Measurements from ENCODE around the gene TKTL1. TPM values are rescaled to one million over a fixed set of nuclear protein-coding genes. Genes with fewer than 3 reads are reported as not detected.

Gene TKTL1
- total RNA-seq, 4 donors from 2014 or later, result 0.31 TPM; not detected in 2

GRCh38 chrX:154363706-154364439 lies 68.3 kb downstream of the TKTL1 start:
- peaks cover 0 to 86% of the 10 kb centered on the region in 2 donors for H3K36me3 ChIP-seq
- no peak for ATAC-seq
- H3K4me3 ChIP-seq, result no peak overlapping the region
- H3K9me3 ChIP-seq, result no peaks in the 10 kb centered on the region
- peak overlapping the region; percentile 94 to 99 (median 96) for H3K27ac ChIP-seq
- 24% methylated on average over 3 of the region's 20 CpGs; no CpG with 5 or more reads in 1 of the 2 donors for WGBS, 2 donors (ENCODE audit: low coverage in 1 of 2)
- TF ChIP-seq, protein P1, sequence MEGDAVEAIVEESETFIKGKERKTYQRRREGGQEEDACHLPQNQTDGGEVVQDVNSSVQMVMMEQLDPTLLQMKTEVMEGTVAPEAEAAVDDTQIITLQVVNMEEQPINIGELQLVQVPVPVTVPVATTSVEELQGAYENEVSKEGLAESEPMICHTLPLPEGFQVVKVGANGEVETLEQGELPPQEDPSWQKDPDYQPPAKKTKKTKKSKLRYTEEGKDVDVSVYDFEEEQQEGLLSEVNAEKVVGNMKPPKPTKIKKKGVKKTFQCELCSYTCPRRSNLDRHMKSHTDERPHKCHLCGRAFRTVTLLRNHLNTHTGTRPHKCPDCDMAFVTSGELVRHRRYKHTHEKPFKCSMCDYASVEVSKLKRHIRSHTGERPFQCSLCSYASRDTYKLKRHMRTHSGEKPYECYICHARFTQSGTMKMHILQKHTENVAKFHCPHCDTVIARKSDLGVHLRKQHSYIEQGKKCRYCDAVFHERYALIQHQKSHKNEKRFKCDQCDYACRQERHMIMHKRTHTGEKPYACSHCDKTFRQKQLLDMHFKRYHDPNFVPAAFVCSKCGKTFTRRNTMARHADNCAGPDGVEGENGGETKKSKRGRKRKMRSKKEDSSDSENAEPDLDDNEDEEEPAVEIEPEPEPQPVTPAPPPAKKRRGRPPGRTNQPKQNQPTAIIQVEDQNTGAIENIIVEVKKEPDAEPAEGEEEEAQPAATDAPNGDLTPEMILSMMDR (IDR thresholded peaks at IDR 0.05), result no peak
- TF ChIP-seq EP300 (IDR thresholded peaks at IDR 0.05) (no peak), POLR2AphosphoS5 (IDR thresholded peaks at IDR 0.05) (peak; percentile 21), POLR2A (IDR thresholded peaks at IDR 0.05) (no peak)
- H3K4me1 ChIP-seq, result peaks cover 0 to 87% (median 11%) of the 10 kb centered on the region in 3 donors
- no peaks in the 10 kb centered on the region for H3K27me3 ChIP-seq

GRCh38 chrX:154365052-154365600 lies 69.5 kb downstream of the TKTL1 start:
- peak overlapping the region; percentile 94 to 99 (median 96) for H3K27ac ChIP-seq
- H3K4me1 ChIP-seq, result peaks cover 0 to 80% (median 11%) of the 10 kb centered on the region in 3 donors
- no peaks in the 10 kb centered on the region for H3K9me3 ChIP-seq
- H3K27me3 ChIP-seq, result no peaks in the 10 kb centered on the region
- peaks cover 0 to 76% of the 10 kb centered on the region in 2 donors for H3K36me3 ChIP-seq
- peak overlapping the region in 1 of 2 donors; percentile 74 for H3K4me3 ChIP-seq
- ATAC-seq, result no peak
- TF ChIP-seq POLR2AphosphoS5 (IDR thresholded peaks at IDR 0.05), result peak; percentile 14
- no peak for TF ChIP-seq POLR2A (IDR thresholded peaks at IDR 0.05)
- no peak for TF ChIP-seq EP300 (IDR thresholded peaks at IDR 0.05)
- WGBS, 2 donors (ENCODE audit: low coverage in 1 of 2), result no CpG with 5 or more reads among the region's 20 CpGs

GRCh38 chrX:154365997-154366665 lies 70.5 kb downstream of the TKTL1 start:
- peak overlapping the region; percentile 94 to 99 (median 96) for H3K27ac ChIP-seq
- TF ChIP-seq POLR2AphosphoS5 (IDR thresholded peaks at IDR 0.05), result peak; percentile 40
- no peak for TF ChIP-seq EP300 (IDR thresholded peaks at IDR 0.05)
- peaks cover 0 to 79% of the 10 kb centered on the region in 2 donors for H3K36me3 ChIP-seq
- WGBS, 2 donors (ENCODE audit: low coverage in 1 of 2), result 67% methylated on average over 1 of the region's 32 CpGs; no CpG with 5 or more reads in 1 of the 2 donors
- H3K4me3 ChIP-seq, result peak overlapping the region in 1 of 2 donors; percentile 74
- H3K4me1 ChIP-seq, result peaks cover 0 to 79% (median 11%) of the 10 kb centered on the region in 3 donors
- no peaks in the 10 kb centered on the region for H3K27me3 ChIP-seq
- ATAC-seq, result no peak
- H3K9me3 ChIP-seq, result no peaks in the 10 kb centered on the region

- Histone ChIP-seq H3K27me3 (no peaks in the 10 kb centered on the region), H3K27ac (peak overlapping the region; percentile 94 to 99 (median 96)), H3K9me3 (no peaks in the 10 kb centered on the region), H3K4me3 (peak overlapping the region in 1 of 2 donors; percentile 74), H3K4me1 (peaks cover 0 to 74% (median 11%) of the 10 kb centered on the region in 3 donors), H3K36me3 (peaks cover 0 to 74% of the 10 kb centered on the region in 2 donors)
- 73% methylated on average over 3 of the region's 11 CpGs; no CpG with 5 or more reads in 1 of the 2 donors for WGBS, 2 donors (ENCODE audit: low coverage in 1 of 2)
- TF ChIP-seq EP300 (IDR thresholded peaks at IDR 0.05) (no peak), POLR2AphosphoS5 (IDR thresholded peaks at IDR 0.05) (peak; percentile 42), POLR2A (IDR thresholded peaks at IDR 0.05) (no peak)
- no peak for ATAC-seq
These were observed 71.1 kb downstream of the TKTL1 start for GRCh38 chrX:154366666-154367055.

- Histone ChIP-seq H3K36me3 (peaks cover 0 to 63% of the 10 kb centered on the region in 2 donors), H3K4me3 (peak overlapping the region; percentile 53 to 74), H3K27me3 (no peaks in the 10 kb centered on the region), H3K9me3 (no peaks in the 10 kb centered on the region), H3K4me1 (peaks cover 0 to 72% (median 11%) of the 10 kb centered on the region in 3 donors), H3K27ac (peak overlapping the region; percentile 94 to 99 (median 96))
- TF ChIP-seq, protein P1 (IDR thresholded peaks at IDR 0.05), result no peak
- no peak for TF ChIP-seq POLR2A (IDR thresholded peaks at IDR 0.05)
- no peak for TF ChIP-seq EP300 (IDR thresholded peaks at IDR 0.05)
- TF ChIP-seq POLR2AphosphoS5 (IDR thresholded peaks at IDR 0.05), result no peak
- no peak for ATAC-seq
- WGBS, 2 donors (ENCODE audit: low coverage in 1 of 2), result no CpG with 5 or more reads among the region's 31 CpGs
These were observed 72.1 kb downstream of the TKTL1 start for GRCh38 chrX:154367474-154368308.
